GM13977 (cell line): ENCODE results near the gene UPF2.
"Not testable (repeated sequence)": the region's sequence is repeated elsewhere in the genome, so short reads cannot be mapped to it uniquely, and the experiment has no call there.

Experiments
- DNase-seq: peaks from one replicate; pipeline ENCODE4 v3.0.0; 2012; ENCODE audit warnings: low spot score
- CTCF ChIP-seq: IDR thresholded peaks from 2 replicates; pipeline ENCODE4 v1.5.1; 2012; ENCODE audit warnings: mild to moderate bottlenecking, control low read depth; ENCODE audit not compliant: insufficient read depth; ENCODE audit errors: extremely low read depth, missing control alignments
- in situ Hi-C: fragments of 300-500 bp; cut with MboI; formaldehyde crosslinking; loops from one replicate; pipeline ENCODE4 v1.12.0; 2022; ENCODE audit warnings: low sequenced_read_pairs, low pct_unique_long_range_greater_than_20kb, mixed read lengths, inconsistent platforms; ENCODE audit not compliant: unreplicated experiment

The UPF2 gene

GRCh38 chr10:11975795-11976194 is 66.8 kb downstream of the UPF2 start:
- TF ChIP-seq CTCF, result no peak
- in situ Hi-C loops, result no loop called here

GRCh38 chr10:11972523-11972922 is 70.1 kb downstream of the UPF2 start:
- in situ Hi-C loops, DNase-seq: not testable (repeated sequence)

More at GRCh38 chr10:11975795-11976194, 66.8 kb downstream of the UPF2 start:
- DNase-seq, result no peak

GRCh38 chr10:11962176-11962575 is 80.4 kb downstream of the UPF2 start:
- DNase-seq, result no peak
- TF ChIP-seq CTCF, result no peak
- in situ Hi-C loops, result no loop called here

GRCh38 chr10:11961771-11962170 is 80.8 kb downstream of the UPF2 start:
- no peak for DNase-seq
- no peak for TF ChIP-seq CTCF
- in situ Hi-C loops, result no loop called here

GRCh38 chr10:11959966-11960365 is 82.6 kb downstream of the UPF2 start:
- in situ Hi-C loops, result no loop called here
- no peak for TF ChIP-seq CTCF

GRCh38 chr10:11958956-11959355 is 83.7 kb downstream of the UPF2 start:
- in situ Hi-C loops, result no loop called here
- DNase-seq, result no peak
- TF ChIP-seq CTCF, result no peak

More at GRCh38 chr10:11959966-11960365, 82.6 kb downstream of the UPF2 start:
- no peak for DNase-seq

- in situ Hi-C loops, result no loop called here
Observed at GRCh38 chr10:11951695-11952094, 90.9 kb downstream of the UPF2 start.

More at GRCh38 chr10:11951695-11952094, 90.9 kb downstream of the UPF2 start:
- no peak for DNase-seq
- TF ChIP-seq CTCF, result no peak
